Panc1 (cell line): ENCODE results near the gene ETAA1. TPM values are rescaled to one million over a fixed set of nuclear protein-coding genes. Genes with fewer than 3 reads are reported as not detected.

ENCODE experiments used
- ATAC-seq: fragments of 200-7000 bp; cut with Tn5 transposase; 2 replicates; pipeline ENCODE4 v1.9.1; 2020; ENCODE audit warnings: mild to moderate bottlenecking, moderate library complexity
- BruUV-seq: library from RNA; stranded (reverse); fragments of 400-500 nt; replicated peaks from 2 replicates; lab custom pipeline; 2021; lab: Mats Ljungman, UMichigan
- CTCF ChIA-PET: fragments of 300-600 bp; sonication (Branson Sonifier 250); formaldehyde crosslinking; loops from one replicate; lab custom pipeline; 2022; ENCODE audit warnings: antibody characterized with exemption; lab: Charles Lee
- POLR2A ChIA-PET: fragments of 300-600 bp; sonication (Branson Sonifier 250); formaldehyde crosslinking; loops from one replicate; lab custom pipeline; 2022; ENCODE audit warnings: antibody characterized with exemption; lab: Charles Lee
- DNase-seq: peaks from one replicate; pipeline ENCODE4 v3.0.0-alpha.2; 2010; ENCODE audit warnings: low read depth, low spot score
- H3K27ac ChIP-seq: 2 replicates; pipeline ENCODE4 v1.5.1; 2011; ENCODE audit warnings: mild to moderate bottlenecking, low read length, inconsistent platforms
- H3K27me3 ChIP-seq: fragments of 200-500 bp; sonication (Bioruptor generic); 2 replicates; pipeline ENCODE4 v1.6.0; 2014; ENCODE audit warnings: low read length, inconsistent platforms; ENCODE audit not compliant: control insufficient read depth, insufficient read depth
- H3K36me3 ChIP-seq: fragments of 200-500 bp; sonication (Bioruptor generic); 2 replicates; pipeline ENCODE4 v1.5.1; 2014; ENCODE audit warnings: inconsistent platforms, mild to moderate bottlenecking, low read length, moderate library complexity; ENCODE audit not compliant: control insufficient read depth, insufficient read depth
- H3K4me1 ChIP-seq: 2 replicates; pipeline ENCODE4 v1.5.1; 2011; ENCODE audit warnings: inconsistent platforms, mild to moderate bottlenecking, low read length, moderate library complexity; ENCODE audit not compliant: control insufficient read depth, insufficient read depth
- H3K4me3 ChIP-seq, 2 experiments: 2 replicates each; pipeline ENCODE4 v1.5.1; 2011 to 2012; ENCODE audit warnings: low read depth in 2 of 2, low read length in 2 of 2, mild to moderate bottlenecking in 2 of 2, inconsistent platforms in 1 of 2, moderate library complexity in 1 of 2
- H3K9me3 ChIP-seq: fragments of 200-500 bp; sonication (Bioruptor generic); 2 replicates; pipeline ENCODE4 v1.5.1; 2014; ENCODE audit warnings: low read depth, mild to moderate bottlenecking, inconsistent platforms, low read length, moderate library complexity; ENCODE audit not compliant: control insufficient read depth, insufficient read depth
- POLR2AphosphoS5 ChIP-seq: IDR thresholded peaks from 2 replicates; pipeline ENCODE4 v1.6.1; 2012; ENCODE audit warnings: mild to moderate bottlenecking, low read depth, low read length, moderate library complexity
- SIN3A ChIP-seq: IDR thresholded peaks from 2 replicates; pipeline ENCODE4 v1.6.1; 2012; ENCODE audit warnings: low read depth, mild to moderate bottlenecking, low read length, moderate library complexity, borderline replicate concordance; ENCODE audit not compliant: insufficient read depth
- TCF7L2 ChIP-seq: IDR thresholded peaks from 2 replicates; pipeline ENCODE4 v1.6.1; 2011; ENCODE audit warnings: mild to moderate bottlenecking, low read depth, low read length, inconsistent platforms
- in situ Hi-C: cut with HindIII; loops from 2 replicates; pipeline ENCODE4 v1.10.0; 2016; ENCODE audit warnings: low sequenced_read_pairs, low pct_unique_long_range_greater_than_20kb
- intact Hi-C: fragments of 100-400 bp; cut with micrococcal nuclease; formaldehyde crosslinking; loops from one replicate; pipeline ENCODE4 v1.10.0; 2022; ENCODE audit not compliant: unreplicated experiment
- total RNA-seq: library from RNA; stranded (reverse); gene quantifications from one replicate; pipeline ENCODE4 v1.2.1, GENCODE V29; 2021; ENCODE audit not compliant: unreplicated experiment
- TF ChIP-seq, protein P1 (sequence below), 2 experiments: IDR thresholded peaks; 2 replicates each; pipeline ENCODE4 v1.6.1; 2011 to 2012; ENCODE audit warnings: low read depth in 2 of 2, control low read depth in 1 of 2, low read length in 1 of 2, mild to moderate bottlenecking in 1 of 2, moderate library complexity in 1 of 2; ENCODE audit not compliant: insufficient read depth in 1 of 2
- TF ChIP-seq, protein P2 (sequence below): fragments of 450-650 bp; IDR thresholded peaks from 2 replicates; pipeline ENCODE4 v1.5.1; 2017; ENCODE audit warnings: mild to moderate bottlenecking

Gene ETAA1
- total RNA-seq, 1 experiment from 2014 or later, result 11.8 TPM

DNA sequence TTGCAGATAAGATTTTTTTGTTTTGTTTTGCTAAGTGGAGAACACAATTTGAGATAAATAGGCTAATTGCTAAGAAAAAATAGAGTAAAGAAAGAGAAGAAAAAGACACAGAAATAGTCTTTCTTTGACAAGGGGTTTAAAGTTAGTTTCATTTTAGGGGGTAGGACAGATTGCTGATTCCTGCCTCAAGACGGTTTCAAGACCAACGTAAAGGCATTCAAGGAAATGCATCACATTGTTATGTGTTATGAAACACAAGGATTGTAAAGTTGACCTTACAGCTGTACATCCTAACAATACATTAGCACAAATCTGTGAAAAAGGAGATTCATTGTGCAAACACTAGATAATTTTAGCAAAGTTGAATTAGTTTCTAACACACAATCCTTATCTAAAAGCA, 22.7 kb upstream of the ETAA1 start:
- Histone ChIP-seq H3K36me3 (no peaks in the 10 kb centered on the region), H3K4me1 (no peaks in the 10 kb centered on the region), H3K9me3 (no peaks in the 10 kb centered on the region), H3K27ac (no peak overlapping the region), H3K4me3 (no peak overlapping the region), H3K27me3 (no peaks in the 10 kb centered on the region)
- ChIA-PET POLR2A (no interaction called here), CTCF (no interaction called here)
- in situ Hi-C loops (no loop called here), intact Hi-C loops (no loop called here)
- no TSS peak for BruUV-seq
- DNase-seq (no peak), ATAC-seq (no peak)
- TF ChIP-seq POLR2AphosphoS5 (no peak), TCF7L2 (no peak), SIN3A (no peak)
- TF ChIP-seq, protein P1, sequence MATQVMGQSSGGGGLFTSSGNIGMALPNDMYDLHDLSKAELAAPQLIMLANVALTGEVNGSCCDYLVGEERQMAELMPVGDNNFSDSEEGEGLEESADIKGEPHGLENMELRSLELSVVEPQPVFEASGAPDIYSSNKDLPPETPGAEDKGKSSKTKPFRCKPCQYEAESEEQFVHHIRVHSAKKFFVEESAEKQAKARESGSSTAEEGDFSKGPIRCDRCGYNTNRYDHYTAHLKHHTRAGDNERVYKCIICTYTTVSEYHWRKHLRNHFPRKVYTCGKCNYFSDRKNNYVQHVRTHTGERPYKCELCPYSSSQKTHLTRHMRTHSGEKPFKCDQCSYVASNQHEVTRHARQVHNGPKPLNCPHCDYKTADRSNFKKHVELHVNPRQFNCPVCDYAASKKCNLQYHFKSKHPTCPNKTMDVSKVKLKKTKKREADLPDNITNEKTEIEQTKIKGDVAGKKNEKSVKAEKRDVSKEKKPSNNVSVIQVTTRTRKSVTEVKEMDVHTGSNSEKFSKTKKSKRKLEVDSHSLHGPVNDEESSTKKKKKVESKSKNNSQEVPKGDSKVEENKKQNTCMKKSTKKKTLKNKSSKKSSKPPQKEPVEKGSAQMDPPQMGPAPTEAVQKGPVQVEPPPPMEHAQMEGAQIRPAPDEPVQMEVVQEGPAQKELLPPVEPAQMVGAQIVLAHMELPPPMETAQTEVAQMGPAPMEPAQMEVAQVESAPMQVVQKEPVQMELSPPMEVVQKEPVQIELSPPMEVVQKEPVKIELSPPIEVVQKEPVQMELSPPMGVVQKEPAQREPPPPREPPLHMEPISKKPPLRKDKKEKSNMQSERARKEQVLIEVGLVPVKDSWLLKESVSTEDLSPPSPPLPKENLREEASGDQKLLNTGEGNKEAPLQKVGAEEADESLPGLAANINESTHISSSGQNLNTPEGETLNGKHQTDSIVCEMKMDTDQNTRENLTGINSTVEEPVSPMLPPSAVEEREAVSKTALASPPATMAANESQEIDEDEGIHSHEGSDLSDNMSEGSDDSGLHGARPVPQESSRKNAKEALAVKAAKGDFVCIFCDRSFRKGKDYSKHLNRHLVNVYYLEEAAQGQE (IDR thresholded peaks at IDR 0.05; ENCODE audit: insufficient read depth in 1 of 2, low read depth in 2 of 2, low read length in 1 of 2), result no peak
- TF ChIP-seq, protein P2, sequence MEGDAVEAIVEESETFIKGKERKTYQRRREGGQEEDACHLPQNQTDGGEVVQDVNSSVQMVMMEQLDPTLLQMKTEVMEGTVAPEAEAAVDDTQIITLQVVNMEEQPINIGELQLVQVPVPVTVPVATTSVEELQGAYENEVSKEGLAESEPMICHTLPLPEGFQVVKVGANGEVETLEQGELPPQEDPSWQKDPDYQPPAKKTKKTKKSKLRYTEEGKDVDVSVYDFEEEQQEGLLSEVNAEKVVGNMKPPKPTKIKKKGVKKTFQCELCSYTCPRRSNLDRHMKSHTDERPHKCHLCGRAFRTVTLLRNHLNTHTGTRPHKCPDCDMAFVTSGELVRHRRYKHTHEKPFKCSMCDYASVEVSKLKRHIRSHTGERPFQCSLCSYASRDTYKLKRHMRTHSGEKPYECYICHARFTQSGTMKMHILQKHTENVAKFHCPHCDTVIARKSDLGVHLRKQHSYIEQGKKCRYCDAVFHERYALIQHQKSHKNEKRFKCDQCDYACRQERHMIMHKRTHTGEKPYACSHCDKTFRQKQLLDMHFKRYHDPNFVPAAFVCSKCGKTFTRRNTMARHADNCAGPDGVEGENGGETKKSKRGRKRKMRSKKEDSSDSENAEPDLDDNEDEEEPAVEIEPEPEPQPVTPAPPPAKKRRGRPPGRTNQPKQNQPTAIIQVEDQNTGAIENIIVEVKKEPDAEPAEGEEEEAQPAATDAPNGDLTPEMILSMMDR, result no peak

- Histone ChIP-seq H3K36me3 (no peaks in the 10 kb centered on the region), H3K27ac (no peak overlapping the region), H3K4me1 (no peaks in the 10 kb centered on the region), H3K9me3 (no peaks in the 10 kb centered on the region), H3K27me3 (no peaks in the 10 kb centered on the region), H3K4me3 (no peak overlapping the region)
- in situ Hi-C loops (no loop called here), intact Hi-C loops (no loop called here)
- TF ChIP-seq SIN3A, result no peak
- TF ChIP-seq POLR2AphosphoS5, result no peak
- TF ChIP-seq, protein P1 (IDR thresholded peaks at IDR 0.05; ENCODE audit: insufficient read depth in 1 of 2, low read depth in 2 of 2, low read length in 1 of 2), result no peak
- TF ChIP-seq TCF7L2, result no peak
- TF ChIP-seq, protein P2, result no peak
- POLR2A ChIA-PET, result no interaction called here
- no TSS peak for BruUV-seq
- CTCF ChIA-PET, result no interaction called here
- ATAC-seq (no peak), DNase-seq (no peak)
These were observed 22.2 kb upstream of the ETAA1 start for GRCh38 chr2:67374949-67375348.
